NCI-H2196 (cell line): ENCODE measurements around the gene CAMKMT.

Experiments used
- DNase-seq: peaks from one replicate; lab custom pipeline; 2025; ENCODE audit not compliant: unreplicated experiment; lab: John Stamatoyannopoulos, UW

The CAMKMT gene

DNA sequence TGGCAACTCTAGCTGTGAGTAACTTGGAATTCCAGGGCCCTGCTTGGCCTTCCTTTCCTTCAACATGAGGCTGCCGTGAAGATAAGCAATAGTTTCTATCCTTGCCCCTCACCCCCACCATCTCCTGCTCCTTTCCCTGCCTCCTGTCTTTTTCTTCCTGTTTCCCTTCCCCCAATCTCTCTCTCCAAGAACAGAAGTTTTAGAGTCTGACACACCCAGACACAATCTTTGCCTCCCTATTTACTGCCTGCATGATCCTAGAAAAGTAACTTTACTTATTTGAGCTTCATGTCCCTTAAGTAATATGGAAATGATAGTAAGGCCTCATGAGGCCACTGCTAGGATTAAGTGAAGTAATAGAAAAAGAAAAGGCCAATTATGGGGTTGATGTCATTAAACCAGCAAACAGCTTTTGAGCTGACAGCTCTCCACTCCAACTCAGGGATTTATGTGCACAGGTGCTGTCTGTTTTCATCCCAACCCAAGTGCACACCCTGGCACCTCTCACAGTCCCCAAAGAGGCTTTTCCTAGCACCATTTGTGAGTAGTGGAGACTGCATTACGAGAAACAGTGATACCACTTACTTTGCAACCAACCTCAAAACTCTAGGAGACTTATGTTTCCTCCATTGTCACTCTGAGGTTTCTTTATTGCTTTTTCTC, 456.1 kb downstream of the CAMKMT start:
- DNase-seq = no peak

- no peak for DNase-seq
Measured at GRCh38 chr2:44819061-44819460, 457.3 kb downstream of the CAMKMT start.

- no peak for DNase-seq
Measured at GRCh38 chr2:44821500-44821899, 459.8 kb downstream of the CAMKMT start.

DNA sequence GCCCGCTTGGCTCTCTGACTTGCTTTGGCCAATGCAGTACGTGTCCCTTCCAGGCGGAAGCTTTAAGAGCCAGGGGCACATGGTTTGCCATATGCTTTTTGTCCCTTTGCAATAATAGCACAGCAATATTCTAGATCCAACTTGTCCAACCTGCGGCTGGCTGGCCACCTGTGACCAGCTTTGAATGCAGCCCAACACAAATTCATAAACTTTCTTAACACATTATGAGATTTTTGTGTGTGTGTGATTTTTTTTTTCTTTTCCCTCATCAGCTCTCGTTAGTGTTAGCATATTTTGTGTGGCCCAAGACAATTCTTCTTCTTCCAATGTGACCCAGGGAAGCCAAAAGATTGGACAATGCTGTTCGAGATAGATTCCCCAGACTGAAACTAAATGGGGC, 460.4 kb downstream of the CAMKMT start:
- no peak for DNase-seq
